T-helper 1 cell treated with Interleukin-12 subunit alpha and Interleukin-12 subunit beta and Interleukin-4 antibody, amounts not matched to agents 30 μg/mL and 1 μg/mL, for 36 hours (primary cell): ENCODE data around the gene C4orf50.
A peak's percentile ranks its signal among the peaks of the same experiment; 100 is the strongest.

Experiments
- H3K27ac Mint-ChIP-seq: one replicate; pipeline ENCODE4 v1.8.0; 2021; ENCODE audit warnings: mild to moderate bottlenecking, mixed read lengths
- H3K27me3 Mint-ChIP-seq: one replicate; pipeline ENCODE4 v1.8.0; 2021; ENCODE audit warnings: low read depth, mixed read lengths
- H3K36me3 Mint-ChIP-seq: one replicate; pipeline ENCODE4 v1.8.0; 2021; ENCODE audit warnings: low read depth, mixed read lengths
- H3K4me1 Mint-ChIP-seq: one replicate; pipeline ENCODE4 v1.8.0; 2021; ENCODE audit warnings: low read depth, mixed read lengths
- H3K4me3 Mint-ChIP-seq: one replicate; pipeline ENCODE4 v1.8.0; 2021; ENCODE audit warnings: mild to moderate bottlenecking, moderate library complexity, mixed read lengths
- H3K9me3 Mint-ChIP-seq: one replicate; pipeline ENCODE4 v1.8.0; 2021; ENCODE audit warnings: mixed read lengths

Gene C4orf50

DNA sequence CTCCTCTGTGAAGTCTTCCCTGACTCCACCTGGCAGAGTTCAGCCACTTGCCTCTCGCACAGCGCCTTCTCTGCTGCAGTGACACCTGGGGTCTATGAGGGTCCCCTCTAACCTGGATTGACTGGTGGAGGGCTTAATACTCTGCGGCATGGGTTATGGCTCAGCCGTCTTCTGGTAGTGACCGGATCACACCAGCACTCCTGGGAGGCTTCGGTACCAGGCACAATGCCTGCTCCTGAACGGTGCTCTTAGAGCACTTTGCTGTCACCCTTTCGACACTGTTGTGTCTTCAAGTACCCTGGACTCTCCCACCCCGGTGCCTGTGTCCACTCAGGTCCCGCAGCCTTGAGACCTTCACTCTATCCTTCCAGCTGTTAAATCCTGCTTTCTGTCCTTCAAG is 50.0 kb downstream of the C4orf50 start:
- Mint-ChIP-seq H3K9me3 (no peaks in the 10 kb centered on the region), H3K36me3 (no peaks in the 10 kb centered on the region), H3K27ac (no peak overlapping the region), H3K27me3 (no peaks in the 10 kb centered on the region), H3K4me3 (no peak overlapping the region), H3K4me1 (no peaks in the 10 kb centered on the region)

DNA sequence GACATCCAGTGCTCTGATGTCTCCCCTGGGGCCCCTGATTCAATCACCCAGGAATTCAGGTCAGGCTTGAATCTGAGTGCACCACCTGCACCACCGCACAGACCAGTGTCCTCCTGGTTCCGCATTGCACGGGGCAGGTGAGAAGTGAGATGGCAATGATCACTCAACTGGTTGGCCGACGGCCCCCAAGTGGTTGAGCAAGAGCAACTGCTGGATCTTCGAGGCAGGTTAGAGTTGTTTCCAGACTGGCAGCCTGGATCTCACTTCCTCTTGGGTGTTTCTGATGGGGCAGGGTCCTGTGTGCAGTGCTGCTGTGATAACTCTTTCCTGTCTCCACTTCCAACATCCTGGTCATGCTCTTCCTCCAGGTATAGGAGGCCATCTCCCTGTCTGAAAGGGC is 50.4 kb downstream of the C4orf50 start:
- Mint-ChIP-seq H3K36me3 (no peaks in the 10 kb centered on the region), H3K4me3 (no peak overlapping the region), H3K27me3 (no peaks in the 10 kb centered on the region), H3K27ac (no peak overlapping the region), H3K4me1 (no peaks in the 10 kb centered on the region), H3K9me3 (no peaks in the 10 kb centered on the region)

DNA sequence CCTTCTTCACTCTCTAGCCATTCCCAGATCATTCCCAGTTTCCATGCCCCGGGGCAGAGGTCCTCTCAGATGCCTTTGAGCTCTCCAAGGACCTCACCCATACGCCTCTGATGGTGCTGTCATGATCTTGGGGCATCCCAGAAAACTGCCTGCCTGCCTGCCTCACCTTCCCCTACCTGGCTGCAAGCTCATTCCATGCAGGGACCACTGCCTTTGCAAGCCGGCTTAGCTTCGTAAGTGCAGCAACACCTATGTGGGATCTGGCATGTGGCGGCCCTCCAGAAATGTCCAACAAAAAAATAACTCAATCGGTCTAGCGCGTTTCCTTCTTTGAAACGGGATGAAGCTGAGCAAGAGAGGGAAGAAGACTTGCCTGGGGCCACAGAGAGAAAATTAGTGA is 53.0 kb downstream of the C4orf50 start:
- no peaks in the 10 kb centered on the region for H3K9me3 Mint-ChIP-seq
- no peak overlapping the region for H3K27ac Mint-ChIP-seq
- H3K4me3 Mint-ChIP-seq, result no peak overlapping the region
- H3K27me3 Mint-ChIP-seq, result no peaks in the 10 kb centered on the region
- H3K36me3 Mint-ChIP-seq, result no peaks in the 10 kb centered on the region
- no peaks in the 10 kb centered on the region for H3K4me1 Mint-ChIP-seq

DNA sequence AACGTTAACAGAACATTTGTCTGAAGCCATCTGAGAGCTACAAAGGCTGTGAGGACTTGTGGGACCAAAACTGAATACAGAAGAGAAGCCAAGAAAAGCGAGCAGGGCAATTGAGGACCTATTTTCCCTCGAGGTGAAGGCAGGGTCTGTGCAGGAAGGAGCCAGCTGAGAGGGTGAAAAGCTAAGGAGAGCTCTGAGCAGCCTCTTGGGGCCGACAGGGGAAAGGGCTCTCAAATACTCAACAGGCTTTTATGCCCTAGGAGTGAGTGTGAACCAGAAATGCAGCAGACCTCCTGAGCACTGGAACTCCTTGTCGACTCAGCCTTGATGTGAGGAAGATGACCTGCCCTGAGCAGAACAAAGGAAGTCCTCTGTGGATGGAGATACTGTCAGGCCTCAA is 54.2 kb downstream of the C4orf50 start:
- H3K4me1 Mint-ChIP-seq, result no peaks in the 10 kb centered on the region
- no peaks in the 10 kb centered on the region for H3K27me3 Mint-ChIP-seq
- H3K4me3 Mint-ChIP-seq, result no peak overlapping the region
- no peak overlapping the region for H3K27ac Mint-ChIP-seq
- no peaks in the 10 kb centered on the region for H3K36me3 Mint-ChIP-seq
- H3K9me3 Mint-ChIP-seq, result no peaks in the 10 kb centered on the region

DNA sequence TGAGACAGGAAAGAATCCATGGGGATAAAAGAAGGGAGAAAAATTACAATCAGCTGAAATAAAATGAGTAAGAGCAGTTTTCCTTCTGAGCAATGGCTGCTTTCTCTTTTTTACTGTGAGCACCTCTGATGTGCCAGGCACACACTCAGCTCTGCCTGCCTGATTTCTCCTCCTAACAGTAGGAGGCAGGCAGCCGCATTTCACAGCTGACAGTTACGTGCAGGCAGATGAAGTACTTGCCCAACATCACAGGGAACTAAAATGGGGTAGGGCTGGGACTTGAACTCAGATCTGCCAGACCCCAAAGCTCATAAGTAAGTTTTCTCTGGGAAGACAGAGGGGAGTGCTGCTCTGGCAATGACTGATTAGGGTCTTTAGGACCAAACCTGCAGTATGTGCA is 54.6 kb downstream of the C4orf50 start:
- Mint-ChIP-seq H3K27me3 (no peaks in the 10 kb centered on the region), H3K4me1 (no peaks in the 10 kb centered on the region), H3K4me3 (no peak overlapping the region), H3K27ac (no peak overlapping the region), H3K9me3 (no peaks in the 10 kb centered on the region), H3K36me3 (no peaks in the 10 kb centered on the region)

DNA sequence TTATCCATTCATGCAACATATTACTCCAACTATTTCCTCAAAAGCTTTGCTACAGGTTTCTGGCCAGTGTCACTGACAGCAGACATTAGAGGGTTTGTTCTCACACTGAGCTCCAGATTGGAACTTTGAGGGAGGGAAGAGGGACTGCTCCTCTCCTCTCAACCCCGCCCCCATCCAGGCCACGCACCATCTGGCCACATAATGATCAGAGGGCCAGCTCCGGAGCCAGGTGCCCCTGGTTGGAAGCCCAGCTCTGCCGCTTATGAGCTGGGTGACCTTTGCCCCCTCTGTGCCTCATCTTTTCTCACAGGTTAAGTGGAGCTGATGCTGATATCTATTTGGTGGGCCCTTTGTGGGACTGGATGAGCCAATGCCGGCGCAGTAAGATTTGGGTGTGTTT is 55.8 kb downstream of the C4orf50 start:
- Mint-ChIP-seq H3K4me3 (no peak overlapping the region), H3K27ac (no peak overlapping the region), H3K9me3 (no peaks in the 10 kb centered on the region), H3K36me3 (no peaks in the 10 kb centered on the region), H3K27me3 (no peaks in the 10 kb centered on the region), H3K4me1 (no peaks in the 10 kb centered on the region)

DNA sequence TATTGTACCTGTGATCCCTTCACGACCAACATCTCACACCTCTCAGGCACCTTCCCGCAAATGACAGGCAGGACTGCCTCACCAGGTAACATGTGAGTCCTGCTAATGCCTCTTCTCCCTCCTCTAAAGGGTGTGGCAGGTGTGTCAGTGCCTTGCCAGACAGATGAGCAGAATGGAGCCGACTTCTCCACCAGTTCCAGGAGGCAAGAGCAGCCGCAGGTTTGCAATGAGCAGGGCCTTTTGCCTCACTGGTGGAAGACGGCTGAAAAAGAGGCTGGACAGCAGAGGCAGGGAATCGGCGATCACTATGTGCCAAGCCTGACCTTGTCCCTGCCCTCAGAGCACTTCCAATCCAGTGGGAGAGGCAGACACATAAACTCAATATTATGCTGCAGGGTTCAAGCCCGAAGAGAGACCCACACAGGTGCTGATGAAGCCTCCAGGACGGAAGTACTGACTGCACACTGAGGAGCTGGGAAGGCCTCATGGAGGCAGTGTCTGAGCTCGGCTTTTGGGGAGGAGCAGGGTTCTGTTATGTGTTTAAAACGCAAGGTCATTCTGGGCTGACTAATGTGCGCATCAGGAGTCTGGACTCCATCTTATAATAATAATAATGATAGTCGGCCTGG is 57.9 kb downstream of the C4orf50 start:
- peaks cover 8% of the 10 kb centered on the region for H3K4me1 Mint-ChIP-seq
- no peak overlapping the region for H3K4me3 Mint-ChIP-seq
- no peaks in the 10 kb centered on the region for H3K27me3 Mint-ChIP-seq
- H3K36me3 Mint-ChIP-seq, result no peaks in the 10 kb centered on the region
- no peaks in the 10 kb centered on the region for H3K9me3 Mint-ChIP-seq
- no peak overlapping the region for H3K27ac Mint-ChIP-seq

DNA sequence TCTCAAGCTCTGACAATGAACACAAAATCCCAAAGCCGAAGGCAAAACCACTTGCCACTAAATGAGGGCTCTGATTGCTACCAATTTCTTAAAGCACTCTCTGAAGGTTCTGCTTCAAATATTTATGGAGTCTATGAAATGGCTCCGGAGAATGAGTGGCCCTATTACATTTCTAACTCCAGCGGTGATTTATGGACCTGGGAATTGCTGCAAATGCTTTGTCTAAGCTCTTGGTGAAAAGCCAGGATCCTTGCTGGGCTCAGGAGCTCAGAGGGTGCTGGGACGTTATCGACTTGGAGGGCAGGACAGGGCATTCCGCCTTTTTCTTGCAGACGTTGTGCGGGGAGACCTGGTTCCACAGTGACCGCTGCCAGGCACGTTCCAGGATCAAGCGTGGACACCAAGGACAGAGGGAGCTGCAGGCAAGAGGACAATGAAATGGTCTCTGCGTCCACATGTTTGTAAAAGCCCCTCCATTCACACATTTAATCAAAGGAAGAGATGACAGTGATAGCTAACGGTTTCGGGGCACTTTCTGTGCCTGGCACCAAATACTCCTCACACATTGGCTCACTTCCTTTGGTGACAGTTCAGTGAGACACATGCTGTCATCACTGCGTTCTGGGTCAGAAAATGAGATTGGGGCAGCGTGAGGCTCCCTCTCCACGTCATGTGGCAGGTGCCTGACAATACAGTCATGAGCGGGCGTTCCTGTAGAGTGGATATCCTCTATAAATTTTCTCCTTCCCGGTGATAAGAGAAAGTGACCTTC is 58.8 kb downstream of the C4orf50 start:
- Mint-ChIP-seq H3K27ac (no peak overlapping the region), H3K4me3 (no peak overlapping the region), H3K9me3 (no peaks in the 10 kb centered on the region), H3K4me1 (peaks cover 8% of the 10 kb centered on the region), H3K36me3 (no peaks in the 10 kb centered on the region), H3K27me3 (no peaks in the 10 kb centered on the region)

DNA sequence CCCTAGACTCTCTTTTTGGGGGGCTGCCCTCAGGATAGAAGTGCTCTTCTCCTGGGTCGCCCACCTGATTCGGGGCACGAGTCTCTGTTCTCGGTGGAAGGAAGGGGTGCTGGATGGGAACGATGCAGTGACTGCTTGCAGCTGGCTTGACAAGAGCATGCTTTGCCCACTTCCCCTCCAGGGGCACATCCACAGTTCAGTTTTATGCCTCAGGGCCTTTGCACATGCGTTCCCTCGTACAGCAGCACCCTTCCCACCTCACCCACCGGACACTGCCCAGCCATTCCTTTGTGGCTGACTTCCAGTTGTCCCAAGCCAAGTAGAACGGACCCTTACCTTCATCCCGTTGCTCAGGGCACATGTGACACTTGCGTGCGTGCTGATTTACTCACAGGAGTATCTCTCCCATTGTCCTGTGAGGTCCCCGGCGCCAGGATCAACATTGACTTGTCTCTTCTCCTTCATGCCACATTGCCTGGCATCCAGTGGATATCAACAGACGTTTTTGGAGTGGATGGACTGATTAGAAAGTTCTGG is 60.0 kb downstream of the C4orf50 start:
- no peaks in the 10 kb centered on the region for H3K9me3 Mint-ChIP-seq
- no peaks in the 10 kb centered on the region for H3K27me3 Mint-ChIP-seq
- H3K4me3 Mint-ChIP-seq, result no peak overlapping the region
- no peak overlapping the region for H3K27ac Mint-ChIP-seq
- H3K4me1 Mint-ChIP-seq, result peaks cover 8% of the 10 kb centered on the region
- no peaks in the 10 kb centered on the region for H3K36me3 Mint-ChIP-seq

DNA sequence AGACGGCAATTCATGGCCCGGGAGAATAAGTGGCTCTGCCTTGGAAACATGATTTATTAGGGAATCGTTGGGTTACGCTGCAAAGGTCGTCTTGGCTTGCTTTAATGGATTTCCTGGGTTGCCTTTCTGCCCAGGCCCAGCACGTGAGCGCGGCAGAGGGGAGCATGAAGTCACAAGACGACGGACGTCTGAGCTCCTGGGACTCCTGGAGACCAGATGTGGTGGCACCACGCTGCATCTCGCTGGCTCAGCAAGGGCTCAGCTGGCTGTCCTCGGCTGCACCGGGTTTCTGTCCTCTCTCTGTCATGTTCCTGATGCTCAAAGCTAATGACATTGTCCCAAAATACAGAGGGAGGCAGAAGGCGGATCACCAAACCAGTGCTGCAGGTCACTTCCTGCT is 61.2 kb downstream of the C4orf50 start:
- Mint-ChIP-seq H3K4me1 (peaks cover 8% of the 10 kb centered on the region), H3K4me3 (no peak overlapping the region), H3K27me3 (no peaks in the 10 kb centered on the region), H3K36me3 (no peaks in the 10 kb centered on the region), H3K9me3 (no peaks in the 10 kb centered on the region), H3K27ac (no peak overlapping the region)

DNA sequence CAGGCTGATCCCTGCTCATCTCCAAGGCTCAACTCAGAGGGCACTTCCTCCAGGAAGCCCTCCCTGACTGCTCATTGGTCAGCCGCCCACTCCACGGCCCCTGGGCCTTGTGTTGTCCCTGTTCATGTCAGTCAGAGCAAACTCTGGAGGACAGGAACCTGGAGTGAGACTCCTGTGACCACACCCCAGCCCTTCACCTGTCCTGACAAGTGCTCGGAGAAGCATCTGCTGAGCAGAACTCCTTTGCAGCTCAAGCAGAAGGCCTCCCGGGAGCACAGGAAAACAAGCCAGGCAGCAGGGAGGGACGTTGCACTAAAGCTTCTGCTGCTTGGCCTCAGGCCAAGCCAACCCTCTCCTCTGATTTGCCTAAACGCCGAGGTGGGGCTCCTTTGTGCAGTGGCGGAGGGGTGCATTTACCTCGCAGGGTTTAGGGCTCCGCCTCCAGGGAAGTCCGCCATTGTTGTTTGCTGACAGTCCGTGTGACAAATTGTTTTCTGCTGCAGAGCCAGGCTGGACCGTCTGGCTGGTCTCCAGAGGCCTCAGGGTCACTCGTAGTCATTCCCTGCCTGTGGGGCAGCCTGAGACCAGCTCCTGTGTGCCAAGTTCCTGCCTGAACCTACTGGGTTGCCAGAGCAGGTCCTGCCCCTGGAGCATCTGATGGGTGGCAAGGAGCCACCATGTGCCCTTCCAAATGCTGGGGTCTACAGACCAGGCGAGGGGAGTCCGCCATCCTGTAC is 61.8 kb downstream of the C4orf50 start:
- no peaks in the 10 kb centered on the region for H3K36me3 Mint-ChIP-seq
- peaks cover 8% of the 10 kb centered on the region for H3K4me1 Mint-ChIP-seq
- H3K4me3 Mint-ChIP-seq, result no peak overlapping the region
- H3K9me3 Mint-ChIP-seq, result no peaks in the 10 kb centered on the region
- H3K27me3 Mint-ChIP-seq, result peaks cover 4% of the 10 kb centered on the region
- no peak overlapping the region for H3K27ac Mint-ChIP-seq

DNA sequence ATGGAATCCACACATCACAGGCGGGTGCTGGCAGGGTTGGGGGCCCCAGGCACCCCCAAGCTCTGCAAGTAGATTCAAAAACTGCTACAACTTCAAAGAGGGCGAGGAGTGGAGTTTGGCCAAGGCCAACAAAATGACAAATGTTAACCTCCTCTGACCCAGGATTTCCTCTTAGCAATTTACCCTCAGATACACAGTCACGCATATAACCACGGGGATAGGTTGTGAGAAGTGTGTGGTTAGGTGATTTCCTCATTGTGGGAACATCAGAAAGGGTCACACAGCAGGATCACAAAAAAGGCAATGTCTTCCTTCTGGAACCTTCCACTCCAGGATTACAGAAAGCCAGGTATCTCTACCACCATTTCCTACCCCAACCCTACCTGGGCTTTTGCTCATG is 62.4 kb downstream of the C4orf50 start:
- H3K27me3 Mint-ChIP-seq, result peaks cover 4% of the 10 kb centered on the region
- peaks cover 8% of the 10 kb centered on the region for H3K4me1 Mint-ChIP-seq
- H3K9me3 Mint-ChIP-seq, result no peaks in the 10 kb centered on the region
- H3K4me3 Mint-ChIP-seq, result no peak overlapping the region
- H3K27ac Mint-ChIP-seq, result peak overlapping the region; percentile 24
- no peaks in the 10 kb centered on the region for H3K36me3 Mint-ChIP-seq

DNA sequence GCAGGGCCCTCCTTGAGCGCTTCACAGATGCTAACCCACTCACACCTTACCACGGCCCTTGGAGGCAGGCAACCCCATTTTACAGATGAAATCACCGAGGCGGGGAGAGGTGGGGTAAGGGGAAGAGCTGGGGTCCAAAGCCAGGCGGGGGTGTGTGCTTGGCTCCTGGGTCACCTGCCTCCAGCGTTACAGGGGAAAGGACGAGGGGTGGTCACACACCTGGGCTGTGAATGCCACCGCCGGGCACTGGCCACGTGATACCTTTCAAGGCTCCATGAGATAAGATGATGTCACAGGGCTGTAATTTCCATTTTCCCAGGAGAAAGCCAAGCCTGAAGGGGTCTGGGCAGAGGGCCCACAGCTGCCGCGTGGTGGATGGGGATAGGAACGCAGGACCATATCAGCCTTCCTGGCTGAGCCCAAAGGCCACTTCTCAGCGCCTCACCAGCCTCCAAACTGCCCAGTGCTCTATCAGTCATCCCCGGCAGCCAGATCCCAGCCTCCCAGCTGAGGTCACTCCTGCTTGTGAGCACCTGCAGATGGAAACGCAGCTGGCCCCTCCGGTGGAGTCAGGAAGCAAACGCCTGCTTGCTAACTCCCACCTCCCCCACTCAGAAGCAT is 62.9 kb downstream of the C4orf50 start:
- Mint-ChIP-seq H3K4me1 (peaks cover 8% of the 10 kb centered on the region), H3K27me3 (peaks cover 7% of the 10 kb centered on the region), H3K9me3 (no peaks in the 10 kb centered on the region), H3K36me3 (no peaks in the 10 kb centered on the region), H3K4me3 (no peak overlapping the region), H3K27ac (peak overlapping the region; percentile 24)

DNA sequence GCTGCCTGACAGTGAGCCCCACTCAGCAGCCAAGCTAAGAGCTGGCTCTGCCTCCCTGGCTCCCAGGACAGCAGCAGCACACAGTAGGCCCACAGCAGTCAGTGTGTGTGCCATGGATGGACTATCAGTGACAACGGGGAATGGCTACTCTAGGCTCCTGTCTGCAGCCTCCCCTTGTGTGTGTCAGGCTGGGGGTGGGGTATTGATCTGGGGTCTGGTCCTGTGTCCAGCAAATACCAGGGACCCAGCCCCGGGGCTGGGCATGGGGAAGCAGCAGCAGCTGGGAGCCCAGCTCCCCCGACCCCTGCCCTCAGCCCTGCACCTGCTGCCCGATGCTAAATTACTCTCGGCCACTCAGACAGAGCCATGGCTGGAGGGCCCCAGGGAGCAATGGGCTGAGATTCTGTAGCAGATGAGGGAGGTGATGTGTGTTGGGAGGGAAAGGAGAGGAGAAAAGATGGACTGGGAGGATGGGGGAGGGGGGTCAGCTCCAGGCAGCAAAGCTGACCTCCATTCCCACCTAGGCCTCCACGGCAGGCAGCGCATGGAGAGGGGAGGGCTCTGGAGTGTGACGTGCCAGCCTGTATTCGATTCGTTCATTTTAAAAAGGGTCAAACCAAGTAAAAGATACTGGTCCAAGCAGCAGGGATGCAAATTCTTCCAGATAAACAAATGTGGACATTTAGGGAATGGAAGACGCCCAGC is 64.0 kb downstream of the C4orf50 start:
- H3K4me3 Mint-ChIP-seq, result no peak overlapping the region
- H3K9me3 Mint-ChIP-seq, result no peaks in the 10 kb centered on the region
- H3K27me3 Mint-ChIP-seq, result peaks cover 9% of the 10 kb centered on the region
- no peak overlapping the region for H3K27ac Mint-ChIP-seq
- no peaks in the 10 kb centered on the region for H3K36me3 Mint-ChIP-seq
- peaks cover 8% of the 10 kb centered on the region for H3K4me1 Mint-ChIP-seq
